OCI-LY7 (cell line): ENCODE results near the gene CRIP1. TPM values are rescaled to one million over a fixed set of nuclear protein-coding genes. Genes with fewer than 3 reads are reported as not detected.

Experiments used
- BruUV-seq: library from RNA; stranded (reverse); fragments of 400-500 nt; replicated peaks from 2 replicates; lab custom pipeline; 2021; lab: Mats Ljungman, UMichigan
- CTCF ChIA-PET: fragments of 300-600 bp; sonication (Branson Sonifier 250); formaldehyde crosslinking; loops from one replicate; lab custom pipeline; 2022; ENCODE audit warnings: antibody characterized with exemption; ENCODE audit not compliant: unreplicated experiment; lab: Charles Lee
- POLR2A ChIA-PET: fragments of 300-600 bp; sonication (Branson Sonifier 250); formaldehyde crosslinking; loops from one replicate; lab custom pipeline; 2022; ENCODE audit warnings: antibody characterized with exemption; lab: Charles Lee
- DNase-seq: peaks from one replicate; pipeline ENCODE4 v3.0.0-alpha.2; 2015; ENCODE audit warnings: low spot score
- H2AFZ ChIP-seq: fragments of 200-600 bp; sonication (generic), shearing (Covaris generic); 2 replicates; pipeline ENCODE4 v1.6.1; 2014; ENCODE audit warnings: mild to moderate bottlenecking, antibody characterized with exemption, low read length, moderate library complexity
- H3K27ac ChIP-seq: fragments of 200-600 bp; sonication (generic); 2 replicates; pipeline ENCODE4 v1.5.1; 2014; ENCODE audit warnings: mixed run types, low read depth, mild to moderate bottlenecking, moderate library complexity, low read length, inconsistent platforms; ENCODE audit not compliant: poor library complexity, severe bottlenecking
- H3K36me3 ChIP-seq: fragments of 200-600 bp; sonication (generic); 2 replicates; pipeline ENCODE4 v1.6.1; 2014; ENCODE audit warnings: mild to moderate bottlenecking, antibody characterized with exemption, low read length, moderate library complexity, mixed read lengths; ENCODE audit not compliant: insufficient read depth
- H3K4me1 ChIP-seq: fragments of 200-600 bp; sonication (generic); 2 replicates; pipeline ENCODE4 v1.5.1; 2014; ENCODE audit warnings: mild to moderate bottlenecking, low read length; ENCODE audit not compliant: insufficient read depth, poor library complexity, severe bottlenecking
- H3K4me2 ChIP-seq: fragments of 200-600 bp; sonication (generic); 2 replicates; pipeline ENCODE4 v1.6.1; 2014; ENCODE audit warnings: mild to moderate bottlenecking, low read length
- H3K4me3 ChIP-seq: fragments of 200-600 bp; sonication (generic); 2 replicates; pipeline ENCODE4 v1.5.1; 2014; ENCODE audit warnings: mild to moderate bottlenecking, low read depth, low read length; ENCODE audit not compliant: poor library complexity, severe bottlenecking
- H3K79me2 ChIP-seq: fragments of 200-600 bp; sonication (generic); 2 replicates; pipeline ENCODE4 v1.6.1; 2016; ENCODE audit warnings: low read depth, mild to moderate bottlenecking, low read length, moderate library complexity, mixed read lengths; ENCODE audit not compliant: insufficient read depth
- H3K9me2 ChIP-seq: fragments of 200-600 bp; sonication (generic); 2 replicates; pipeline ENCODE4 v1.6.1; 2016; ENCODE audit warnings: mild to moderate bottlenecking, low read length, mixed read lengths; ENCODE audit not compliant: insufficient read depth
- H3K9me3 ChIP-seq: fragments of 200-600 bp; sonication (generic); 2 replicates; pipeline ENCODE4 v1.6.1; 2014; ENCODE audit warnings: mild to moderate bottlenecking, mixed run types, low read length, mixed read lengths
- H4K20me1 ChIP-seq: fragments of 200-600 bp; sonication (generic); 2 replicates; pipeline ENCODE4 v1.6.1; 2014; ENCODE audit warnings: mild to moderate bottlenecking, antibody characterized with exemption, low read length, moderate library complexity, mixed read lengths; ENCODE audit not compliant: insufficient read depth
- CTCF ChIP-seq: fragments of 200-600 bp; sonication (generic); conservative IDR thresholded peaks from 2 replicates; pipeline ENCODE4 v1.5.1; 2014; ENCODE audit warnings: mild to moderate bottlenecking, antibody characterized with exemption, low read length, moderate library complexity, mixed read lengths
- EZH2phosphoT487 ChIP-seq: fragments of 200-600 bp; sonication (generic); IDR thresholded peaks from 2 replicates; pipeline ENCODE4 v1.6.1; 2018; ENCODE audit warnings: low read depth, borderline replicate concordance, mild to moderate bottlenecking, mixed run types, antibody characterized with exemption, low read length, moderate library complexity, mixed read lengths
- intact Hi-C: fragments of 100-400 bp; cut with micrococcal nuclease; formaldehyde crosslinking; loops from one replicate; pipeline ENCODE4 v1.10.0; 2022; ENCODE audit not compliant: unreplicated experiment
- total RNA-seq, 2 experiments: library from RNA; depleted of rRNA in 1 of 2; stranded (reverse); fragments of >200 nt in 1 of 2; shearing (Covaris generic) in 1 of 2; gene quantifications; 2 replicates each; pipeline ENCODE4 v1.2.3, GENCODE V29; 2014 to 2022

CRIP1 gene
- total RNA-seq, 2 experiments from 2014 or later = 4.6 TPM; not detected in 1

DNA sequence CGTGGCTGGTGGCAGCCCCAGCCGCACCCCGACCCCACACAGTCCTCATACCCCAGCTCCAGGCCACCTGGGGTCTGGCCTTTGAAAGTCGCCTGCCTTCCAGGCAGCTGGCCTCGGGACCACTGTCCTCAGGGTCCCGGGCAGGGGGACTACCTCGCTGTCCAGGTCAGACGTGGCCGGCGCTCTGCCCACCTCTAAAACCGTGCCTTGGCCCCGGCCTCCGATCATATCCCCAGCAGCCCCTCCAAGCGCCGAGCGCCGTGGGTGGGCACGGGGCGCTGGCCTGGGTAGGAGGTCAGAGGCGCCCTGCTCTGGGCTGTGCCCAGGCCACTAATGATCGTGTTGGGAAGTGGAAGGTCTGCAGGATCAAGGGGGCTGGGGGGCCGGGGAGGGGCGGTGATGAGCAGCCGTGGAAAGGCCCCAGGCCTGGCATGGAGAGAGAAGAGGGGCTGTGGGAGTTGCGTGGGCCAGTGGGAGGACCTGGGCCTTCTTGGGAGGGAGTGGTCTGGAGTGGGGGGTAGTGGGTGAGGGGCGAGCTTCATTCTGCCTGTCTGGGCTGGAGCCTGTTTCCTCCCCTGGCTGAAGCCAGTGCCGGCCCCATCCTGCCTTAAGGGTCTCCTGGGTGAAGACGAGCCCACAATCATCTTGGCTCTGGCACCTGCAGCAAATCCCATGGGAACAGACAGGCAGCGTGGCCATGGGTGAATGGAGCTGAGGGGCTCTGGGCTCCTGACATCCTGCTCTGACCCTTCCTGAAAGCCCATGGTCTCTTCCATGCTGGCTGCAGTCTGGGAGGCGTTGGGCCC, 44.6 kb downstream of the CRIP1 start:
- ChIA-PET CTCF (interaction anchor here (0.5 kb wide), 1 partner anchor 20 kb away, joined by 6 read pairs; no protein-coding TSS in a partner anchor), POLR2A (no interaction called here)
- intact Hi-C loops = no loop called here
- Histone ChIP-seq H3K9me2 (no peaks in the 10 kb centered on the region), H3K4me3 (no peak overlapping the region), H3K4me2 (peak overlapping the region; percentile 30; the same call in 1 of the 2 replicates), H2AFZ (no peak overlapping the region), H3K9me3 (no peaks in the 10 kb centered on the region), H3K79me2 (no peaks in the 10 kb centered on the region), H3K36me3 (no peaks in the 10 kb centered on the region), H3K4me1 (peaks cover 47% of the 10 kb centered on the region), H4K20me1 (no peaks in the 10 kb centered on the region), H3K27ac (no peak overlapping the region)
- DNase-seq = peak; percentile 47
- BruUV-seq = no TSS peak
- TF ChIP-seq CTCF (no peak), EZH2phosphoT487 (no peak)

GRCh38 chr14:105531894-105532623, 45.4 kb downstream of the CRIP1 start:
- Histone ChIP-seq H3K27ac (no peak overlapping the region), H3K4me2 (peak overlapping the region; percentile 30; the same call in 1 of the 2 replicates), H4K20me1 (no peaks in the 10 kb centered on the region), H3K79me2 (no peaks in the 10 kb centered on the region), H3K4me1 (peaks cover 47% of the 10 kb centered on the region), H3K4me3 (no peak overlapping the region), H2AFZ (no peak overlapping the region), H3K36me3 (no peaks in the 10 kb centered on the region), H3K9me3 (no peaks in the 10 kb centered on the region), H3K9me2 (no peaks in the 10 kb centered on the region)
- CTCF ChIA-PET = interaction anchor here (0.6 kb wide), 1 partner anchor 1986 kb away, joined by 3 read pairs; no protein-coding TSS in a partner anchor
- peak; percentile 22 for DNase-seq
- intact Hi-C loops = loop anchor here (2.0 kb wide), 1 partner anchor 41 kb away; the partner anchor contains the start of gene TEDC1
- TF ChIP-seq EZH2phosphoT487 (no peak), CTCF (no peak)
- BruUV-seq = no TSS peak
- POLR2A ChIA-PET = interaction anchor here (0.7 to 0.9 kb wide), 2 partner anchors 49 to 51 kb away, joined by 3 read pairs; no protein-coding TSS in a partner anchor
